Activated effector memory CD4-positive, alpha-beta T cell treated with anti-CD3 and anti-CD28 coated beads, Interleukin-2, amount 50 U/mL, for 16 hours (primary cell): ENCODE measurements around the gene CAMK2A.

Source experiments
- DNase-seq: peaks from one replicate; pipeline ENCODE4 v3.0.0-alpha.2; 2020

Gene CAMK2A

DNA sequence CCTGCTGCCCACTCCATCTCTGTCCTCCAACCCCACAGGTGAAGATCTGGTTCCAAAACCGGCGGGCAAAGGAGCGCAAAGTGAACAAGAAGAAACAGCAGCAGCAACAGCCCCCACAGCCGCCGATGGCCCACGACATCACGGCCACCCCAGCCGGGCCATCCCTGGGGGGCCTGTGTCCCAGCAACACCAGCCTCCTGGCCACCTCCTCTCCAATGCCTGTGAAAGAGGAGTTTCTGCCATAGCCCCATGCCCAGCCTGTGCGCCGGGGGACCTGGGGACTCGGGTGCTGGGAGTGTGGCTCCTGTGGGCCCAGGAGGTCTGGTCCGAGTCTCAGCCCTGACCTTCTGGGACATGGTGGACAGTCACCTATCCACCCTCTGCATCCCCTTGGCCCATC, 106.1 kb downstream of the CAMK2A start:
- DNase-seq = no peak

DNA sequence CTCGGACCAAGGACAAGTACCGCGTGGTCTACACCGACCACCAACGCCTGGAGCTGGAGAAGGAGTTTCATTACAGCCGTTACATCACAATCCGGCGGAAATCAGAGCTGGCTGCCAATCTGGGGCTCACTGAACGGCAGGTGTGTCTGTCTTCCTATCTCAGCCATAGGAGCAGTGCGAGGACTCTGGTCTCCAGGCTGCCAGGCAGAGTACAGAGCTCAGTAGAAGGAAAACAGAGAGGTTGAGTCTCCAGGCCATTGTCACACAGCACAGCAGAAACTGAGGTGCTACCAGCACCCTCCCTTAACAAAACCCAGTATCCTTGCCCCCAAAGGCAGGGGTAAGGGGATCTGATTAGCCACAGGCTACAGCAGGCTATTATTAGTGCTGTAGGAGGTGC, 106.8 kb downstream of the CAMK2A start:
- no peak for DNase-seq

- DNase-seq = no peak
These were observed 107.6 kb downstream of the CAMK2A start for GRCh38 chr5:150181766-150182545.

DNA sequence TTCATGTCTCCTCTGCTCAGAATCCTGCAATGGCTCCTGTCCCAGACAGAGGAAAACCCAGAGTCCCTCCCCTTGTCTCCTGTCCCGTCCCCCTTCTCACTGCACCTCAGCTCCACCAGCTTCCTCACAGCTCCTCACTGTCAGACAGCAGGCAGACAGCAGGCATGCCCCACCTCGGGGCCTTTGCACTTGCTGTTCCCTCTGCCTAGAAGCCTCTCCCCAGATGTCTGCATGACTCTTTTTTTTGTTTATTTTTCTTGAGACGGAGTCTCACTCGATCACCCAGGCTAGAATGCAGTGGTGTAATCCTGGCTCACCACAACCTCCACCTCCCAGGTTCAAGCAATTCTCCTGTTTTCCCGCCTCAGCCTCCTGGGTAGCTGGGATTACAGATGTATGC, 108.5 kb downstream of the CAMK2A start:
- DNase-seq = no peak

GRCh38 chr5:150180241-150181026, 109.1 kb downstream of the CAMK2A start:
- DNase-seq = no peak

DNA sequence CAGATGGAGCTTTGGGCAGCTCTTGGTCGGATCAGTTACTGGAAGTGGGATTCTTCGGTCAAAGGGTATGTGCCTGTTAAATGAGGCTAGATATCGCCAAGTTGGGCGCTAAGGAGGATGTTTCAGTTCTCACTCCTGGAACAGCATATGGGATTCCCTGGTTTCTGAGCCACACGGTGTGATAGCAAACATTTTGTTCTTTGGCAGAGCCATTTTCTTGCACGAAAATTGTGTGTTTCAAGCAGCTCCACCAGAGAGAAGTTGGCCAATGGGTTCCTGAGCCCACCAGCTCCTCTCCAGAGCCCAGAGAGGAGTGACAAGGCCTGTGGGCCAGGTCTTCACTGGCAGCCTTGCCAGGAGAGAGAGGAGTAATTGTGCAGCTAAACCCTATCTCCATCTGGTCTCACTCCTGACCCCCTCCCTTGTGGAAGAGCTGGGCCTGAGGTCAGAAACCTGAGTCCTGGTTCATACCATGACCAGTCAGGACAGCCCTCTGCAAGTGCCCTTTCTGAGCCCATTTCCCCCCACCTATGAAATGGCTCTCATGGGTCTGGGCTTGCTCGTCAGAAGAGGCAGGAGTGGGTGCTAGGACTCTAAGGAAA, 110.5 kb downstream of the CAMK2A start:
- no peak for DNase-seq

DNA sequence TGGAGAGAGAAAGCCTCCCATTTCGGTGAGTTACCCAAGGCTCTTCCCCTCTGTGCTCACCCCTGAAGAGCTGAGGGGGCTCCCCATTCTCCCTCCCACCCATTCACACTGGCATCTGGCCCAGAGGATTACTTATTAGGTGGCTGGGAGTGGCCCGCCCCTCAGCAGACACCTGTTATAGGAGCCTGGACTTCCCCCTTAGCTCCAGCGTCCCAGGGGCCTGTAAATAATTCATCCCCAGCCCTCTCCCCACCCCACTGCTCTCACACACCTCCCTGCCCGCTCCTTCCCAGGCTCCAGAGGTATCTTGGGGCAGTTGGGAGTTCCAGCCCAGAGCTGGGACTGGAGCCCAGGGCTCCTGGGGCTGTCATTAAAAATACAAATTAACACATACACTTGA, 111.3 kb downstream of the CAMK2A start:
- DNase-seq = no peak

DNA sequence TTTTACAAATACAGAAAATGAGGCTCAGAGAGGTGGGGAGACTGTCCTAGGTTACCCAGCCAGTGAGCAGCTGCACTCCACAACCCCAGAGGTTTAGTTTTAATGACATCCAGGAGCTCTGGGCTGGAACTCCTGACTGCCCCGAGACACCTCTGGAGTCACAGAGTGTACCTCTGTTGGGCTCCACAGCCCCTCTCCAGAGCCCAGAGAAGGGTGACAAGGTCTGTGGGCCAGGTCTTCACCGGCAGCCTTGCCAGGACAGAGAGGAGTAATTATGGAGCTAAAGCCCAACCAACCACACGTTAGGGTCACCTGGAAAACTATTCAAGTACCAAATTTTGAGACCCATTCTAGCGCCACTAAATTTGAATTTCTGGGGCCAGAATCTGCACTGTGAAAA, 111.9 kb downstream of the CAMK2A start:
- no peak for DNase-seq

- DNase-seq = no peak
These were observed 112.7 kb downstream of the CAMK2A start for GRCh38 chr5:150176745-150177477.

DNA sequence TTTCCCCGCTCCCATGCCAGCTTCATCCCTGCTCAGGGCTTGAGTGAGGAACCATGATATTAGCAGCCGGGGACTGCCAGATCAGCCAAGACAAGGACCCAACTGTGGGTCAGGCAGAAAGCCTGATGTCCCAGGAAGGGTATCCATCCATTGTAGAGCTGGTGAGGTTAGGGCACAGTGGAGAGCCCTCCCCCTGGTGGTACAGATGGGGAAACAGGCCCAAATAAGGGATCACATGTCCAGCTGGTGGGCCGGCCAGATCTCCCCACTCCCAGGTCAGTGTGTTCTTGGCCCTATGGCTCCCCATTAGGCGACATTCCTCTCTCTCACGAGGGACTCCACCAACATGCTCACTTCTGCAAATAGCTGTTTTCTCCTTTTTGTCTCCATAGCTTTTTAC, 114.0 kb downstream of the CAMK2A start:
- DNase-seq = no peak

DNA sequence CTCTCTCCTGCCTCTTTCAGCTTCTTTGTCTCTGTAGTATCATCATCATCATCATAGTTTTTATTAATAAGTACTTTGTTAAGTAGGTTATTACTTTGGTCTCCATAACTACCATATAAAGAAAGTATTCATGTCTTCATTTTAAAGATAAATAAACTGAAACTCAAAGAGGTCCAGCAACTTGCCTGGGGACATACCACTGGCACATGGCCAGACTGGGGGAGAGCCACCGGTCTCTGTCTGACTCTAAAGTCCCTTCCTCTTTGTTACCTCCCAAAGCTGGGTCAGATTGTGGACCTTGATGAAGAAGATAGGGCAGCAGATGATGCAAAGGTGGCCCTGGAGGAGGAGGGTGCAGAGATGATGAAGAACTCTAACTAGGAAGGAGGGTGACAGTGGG, 114.5 kb downstream of the CAMK2A start:
- DNase-seq = no peak

DNA sequence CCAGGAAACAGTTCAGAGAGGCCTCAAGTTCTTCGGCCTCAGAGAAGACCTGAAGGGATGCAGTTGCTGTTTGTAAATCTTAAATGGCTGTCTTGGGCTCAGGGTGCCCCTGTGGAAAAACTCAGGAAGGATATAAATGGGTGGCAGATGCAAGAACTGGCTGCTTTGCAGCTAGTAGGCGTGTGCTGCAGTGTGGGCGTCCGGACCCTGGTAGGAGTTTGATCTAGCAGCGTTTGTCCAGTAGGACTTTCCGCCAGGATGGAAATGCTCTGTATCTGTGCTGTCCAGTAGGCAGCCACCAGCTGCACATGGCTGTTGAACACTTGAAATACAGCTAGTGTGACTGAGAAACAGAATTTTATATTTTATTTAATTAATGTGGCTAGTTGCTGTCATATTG, 115.3 kb downstream of the CAMK2A start:
- no peak for DNase-seq

DNA sequence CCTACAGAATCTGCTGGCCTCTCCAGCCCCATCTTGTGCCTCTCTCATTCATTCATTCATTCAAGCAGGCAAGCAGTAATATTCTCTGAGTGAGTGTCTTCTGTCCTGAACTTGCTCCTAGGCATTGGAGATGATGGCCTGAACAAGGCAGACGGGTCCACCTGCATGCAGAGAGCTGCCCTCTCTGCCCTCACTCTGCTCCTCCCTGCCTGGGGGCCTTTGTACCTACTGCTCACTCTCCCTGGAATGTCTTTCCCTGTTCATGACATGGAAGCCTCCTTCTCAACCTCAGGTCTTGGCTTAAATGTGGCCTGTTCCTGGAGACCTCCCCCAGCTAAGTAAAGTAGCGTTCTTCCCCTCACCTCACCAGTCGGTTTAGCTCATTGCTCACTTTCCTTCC, 116.4 kb downstream of the CAMK2A start:
- no peak for DNase-seq

DNA sequence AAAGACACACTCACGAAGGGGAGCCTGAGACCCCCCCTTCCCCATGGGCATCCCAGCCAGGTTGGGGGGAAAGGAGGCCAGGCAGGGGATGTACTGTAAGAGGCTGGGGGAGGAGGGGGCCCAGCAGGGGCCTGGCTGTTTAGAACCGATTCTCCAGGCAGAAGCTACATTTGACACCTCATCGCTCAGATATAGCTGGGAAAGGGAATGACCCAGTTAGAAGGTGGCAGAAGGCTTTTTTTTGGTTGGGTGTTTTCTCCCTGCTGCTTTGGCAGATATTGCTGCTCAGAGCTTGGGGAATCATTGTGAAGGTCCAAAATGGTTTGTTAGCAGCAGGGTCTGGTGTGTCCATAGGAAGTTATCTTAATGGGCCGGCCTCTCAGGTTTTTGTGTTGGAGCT, 117.0 kb downstream of the CAMK2A start:
- DNase-seq = no peak

GRCh38 chr5:150172145-150172544, 117.4 kb downstream of the CAMK2A start:
- DNase-seq = no peak
